Measurements from ENCODE around the gene PAX7.

PAX7 gene

DNA sequence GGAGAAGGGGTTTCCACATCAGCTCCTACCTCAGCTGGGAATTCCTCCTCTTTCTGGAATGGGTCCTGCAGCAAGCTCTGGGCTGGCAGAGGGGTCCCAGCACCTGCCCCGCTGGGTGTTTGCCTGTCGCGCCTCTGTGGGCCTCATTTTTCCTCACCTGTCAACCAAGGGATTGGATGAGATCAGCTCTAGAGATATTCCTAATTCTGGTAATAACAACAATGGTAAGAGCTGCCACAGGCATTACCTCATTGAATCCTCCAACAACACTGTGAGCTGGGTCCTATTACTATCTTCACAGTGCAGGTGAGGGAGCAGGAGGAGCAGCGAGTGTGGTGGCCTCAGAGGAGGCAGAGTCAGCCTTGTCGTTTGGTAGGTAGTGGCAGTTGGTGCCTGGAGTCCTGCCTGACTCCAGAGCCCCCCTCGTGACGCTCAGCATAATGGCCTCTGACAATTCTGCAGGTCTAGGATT lies 23.3 kb upstream of the PAX7 start:
- TF ChIP-seq, protein P1, sequence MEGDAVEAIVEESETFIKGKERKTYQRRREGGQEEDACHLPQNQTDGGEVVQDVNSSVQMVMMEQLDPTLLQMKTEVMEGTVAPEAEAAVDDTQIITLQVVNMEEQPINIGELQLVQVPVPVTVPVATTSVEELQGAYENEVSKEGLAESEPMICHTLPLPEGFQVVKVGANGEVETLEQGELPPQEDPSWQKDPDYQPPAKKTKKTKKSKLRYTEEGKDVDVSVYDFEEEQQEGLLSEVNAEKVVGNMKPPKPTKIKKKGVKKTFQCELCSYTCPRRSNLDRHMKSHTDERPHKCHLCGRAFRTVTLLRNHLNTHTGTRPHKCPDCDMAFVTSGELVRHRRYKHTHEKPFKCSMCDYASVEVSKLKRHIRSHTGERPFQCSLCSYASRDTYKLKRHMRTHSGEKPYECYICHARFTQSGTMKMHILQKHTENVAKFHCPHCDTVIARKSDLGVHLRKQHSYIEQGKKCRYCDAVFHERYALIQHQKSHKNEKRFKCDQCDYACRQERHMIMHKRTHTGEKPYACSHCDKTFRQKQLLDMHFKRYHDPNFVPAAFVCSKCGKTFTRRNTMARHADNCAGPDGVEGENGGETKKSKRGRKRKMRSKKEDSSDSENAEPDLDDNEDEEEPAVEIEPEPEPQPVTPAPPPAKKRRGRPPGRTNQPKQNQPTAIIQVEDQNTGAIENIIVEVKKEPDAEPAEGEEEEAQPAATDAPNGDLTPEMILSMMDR (IDR thresholded peaks at IDR 0.05; ENCODE audit: extremely low read depth, missing control alignments): no peak
- DNase-seq (ENCODE audit: low spot score): no peak

- TF ChIP-seq, protein P1 (IDR thresholded peaks at IDR 0.05; ENCODE audit: extremely low read depth, missing control alignments): no peak
- DNase-seq (ENCODE audit: low spot score): no peak
Observed at GRCh38 chr1:18608534-18608933, 22.1 kb upstream of the PAX7 start.

DNA sequence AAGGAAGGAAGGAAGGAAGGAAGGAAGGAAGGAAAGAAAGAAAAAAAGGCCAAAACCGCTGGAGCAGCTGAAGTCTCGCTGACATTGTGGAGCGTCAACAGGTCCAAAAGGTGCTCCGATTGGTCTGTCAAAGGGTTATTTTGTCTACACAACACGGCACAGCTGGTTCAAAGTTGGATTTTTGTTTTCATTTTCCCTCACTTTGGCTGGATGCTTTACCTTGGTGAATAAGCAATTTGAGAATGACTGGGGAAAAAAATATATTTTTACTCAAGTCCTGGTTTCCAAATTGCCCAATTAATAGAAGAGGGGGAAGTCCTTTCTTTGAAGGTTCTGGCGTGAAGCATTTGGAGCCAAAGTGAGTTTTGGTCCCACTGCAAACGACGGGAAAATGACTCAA lies 19.3 kb upstream of the PAX7 start:
- DNase-seq (ENCODE audit: low spot score): no peak
- TF ChIP-seq, protein P1 (IDR thresholded peaks at IDR 0.05; ENCODE audit: extremely low read depth, missing control alignments): no peak

- DNase-seq (ENCODE audit: low spot score): no peak
- TF ChIP-seq, protein P1 (IDR thresholded peaks at IDR 0.05; ENCODE audit: extremely low read depth, missing control alignments): no peak
Observed at GRCh38 chr1:18612073-18612472, 18.6 kb upstream of the PAX7 start.

DNA sequence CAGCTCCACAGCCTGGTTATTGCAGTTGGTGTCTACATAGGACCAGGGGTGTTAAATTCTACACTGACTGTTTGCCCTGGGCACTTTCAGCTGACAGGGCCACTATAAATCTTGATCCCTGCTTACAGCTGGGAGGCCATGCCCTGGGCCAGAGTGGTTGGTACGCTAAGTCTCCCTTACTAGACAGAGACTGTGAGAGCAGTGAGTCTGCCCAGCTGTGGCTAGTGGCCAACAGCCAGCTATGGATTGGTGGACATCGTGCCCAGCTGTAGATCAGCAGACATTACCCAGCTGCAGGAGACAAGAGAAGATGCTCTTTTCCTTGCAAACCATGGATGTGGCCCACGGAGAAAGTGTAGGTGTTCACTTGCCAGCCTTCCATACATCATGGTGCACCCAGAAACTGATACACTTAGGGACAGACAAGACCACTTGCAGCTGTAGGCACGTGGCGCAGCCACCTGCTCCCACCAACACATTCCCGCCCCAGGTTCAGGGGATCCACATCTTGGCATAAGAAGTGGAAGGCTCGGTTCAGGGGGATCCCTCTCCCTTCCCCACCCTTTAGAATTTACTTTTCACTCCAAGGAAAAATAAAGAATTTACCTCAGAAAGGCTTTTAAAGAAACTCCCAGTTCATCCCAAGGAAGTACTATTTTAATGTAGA lies 16.4 kb upstream of the PAX7 start:
- no peak for DNase-seq (ENCODE audit: low spot score)
- TF ChIP-seq, protein P1 (IDR thresholded peaks at IDR 0.05; ENCODE audit: extremely low read depth, missing control alignments): no peak

- DNase-seq (ENCODE audit: low spot score): no peak
- TF ChIP-seq, protein P1 (IDR thresholded peaks at IDR 0.05; ENCODE audit: extremely low read depth, missing control alignments): no peak
Observed at GRCh38 chr1:18618546-18619466, 11.8 kb upstream of the PAX7 start.

GRCh38 chr1:18619467-18619835 lies 11.2 kb upstream of the PAX7 start:
- DNase-seq (ENCODE audit: low spot score): no peak
- TF ChIP-seq, protein P1 (IDR thresholded peaks at IDR 0.05; ENCODE audit: extremely low read depth, missing control alignments): no peak

All from GM20000 (cell line).